Measurements from ENCODE around the gene EIF5AL1. TPM values are rescaled to one million over a fixed set of nuclear protein-coding genes. Genes with fewer than 3 reads are reported as not detected.

The EIF5AL1 gene
- total and polyA plus RNA-seq, 9 of the 15 experiments (the other 6 are each of a cell fraction or from before 2014, with no cell fraction given): 0.03 to 3.4 (median 0.53) TPM; not detected in 1

GRCh38 chr10:79475119-79475653 is 37.1 kb upstream of the EIF5AL1 start:
- FAIRE-seq (no peak), ATAC-seq (peak; percentile 72), DNase-seq (ENCODE audit: extremely low read depth in 1 of 4, low spot score in 3 of 4) (no peak)
- ChIA-PET POLR2A (interaction anchor here (0.6 to 1.9 kb wide), 4 partner anchors 13 to 72 kb away, joined by 3 to 7 read pairs (median 4); no protein-coding TSS in a partner anchor), CTCF (ENCODE audit: low intra/inter-chr PET ratio) (no interaction called here)
- Histone ChIP-seq H3K79me2 (ENCODE audit: control insufficient read depth, insufficient read depth, low read length) (no peaks in the 10 kb centered on the region), H3K9ac (ENCODE audit: insufficient read depth in 1 of 2, low read depth in 2 of 2, low read length in 2 of 2) (peak overlapping the region in 1 of 2 experiments; percentile 78; a peak in 1 of 4 replicates), H3K27ac (ENCODE audit: extremely low read depth, low read depth, low read length) (no peak overlapping the region), H2AFZ (ENCODE audit: low read depth, low read length) (peak overlapping the region; percentile 34), H3K36me3 (ENCODE audit: control insufficient read depth, insufficient read depth, low read length) (no peaks in the 10 kb centered on the region), H3K9me1 (ENCODE audit: control insufficient read depth, insufficient read depth, low read length) (no peaks in the 10 kb centered on the region), H4K20me1 (replicated peaks; ENCODE audit: control insufficient read depth, insufficient read depth, low read length) (no peaks in the 10 kb centered on the region), H3K4me1 (replicated peaks in 1 of 2; ENCODE audit: control insufficient read depth in 2 of 2, insufficient read depth in 2 of 2, low read length in 2 of 2) (peaks cover 3 to 6% of the 10 kb centered on the region in 2 experiments; a peak in 3 of 5 replicates), H3K27me3 (ENCODE audit: control insufficient read depth in 2 of 2, insufficient read depth in 2 of 2, low read length in 2 of 2) (peaks cover 2 to 3% of the 10 kb centered on the region in 2 experiments; a peak in 2 of 5 replicates), H3K9me3 (replicated peaks; ENCODE audit: control insufficient read depth, insufficient read depth, low read depth, low read length) (no peaks in the 10 kb centered on the region), H3K4me3 (no peak overlapping the region), H3K4me2 (ENCODE audit: insufficient read depth, low read length) (no peak overlapping the region)
- intact Hi-C loops (cut with micrococcal nuclease): no loop called here
- 31% methylated on average over 7 of the region's 7 CpGs for WGBS (ENCODE audit: insufficient coverage, low coverage, missing lambda C conversion rate)
- BruUV-seq (replicated peaks): no TSS peak
- in situ Hi-C loops (cut with MboI): no loop called here
- TF ChIP-seq GTF2B (IDR thresholded peaks at IDR 0.05; ENCODE audit: extremely low read depth, insufficient read length) (no peak), IFI16 (CRISPR knock-in tag; IDR thresholded peaks at IDR 0.05) (no peak), ZBTB34 (CRISPR knock-in tag; IDR thresholded peaks at IDR 0.05) (no peak), IRF1 (CRISPR knock-in tag; IDR thresholded peaks at IDR 0.05; ENCODE audit: borderline replicate concordance) (no peak), BRF2 (IDR thresholded peaks at IDR 0.05; ENCODE audit: borderline replicate concordance, insufficient read depth, insufficient read length) (no peak), XRCC5 (IDR thresholded peaks at IDR 0.05; ENCODE audit: low read depth, low read length) (no peak), MIER1 (IDR thresholded peaks at IDR 0.05; ENCODE audit: low read depth) (no peak), ZNF589 (CRISPR knock-in tag; IDR thresholded peaks at IDR 0.05; ENCODE audit: low read depth) (no peak), CBX3 (IDR thresholded peaks at IDR 0.05; ENCODE audit: borderline replicate concordance in 1 of 2, low read length in 2 of 2) (no peak), ZKSCAN8 (CRISPR knock-in tag; IDR thresholded peaks at IDR 0.05) (no peak), ZNF695 (CRISPR knock-in tag; IDR thresholded peaks at IDR 0.05) (no peak), ATF6 (CRISPR knock-in tag; IDR thresholded peaks at IDR 0.05) (no peak), POU5F1 (IDR thresholded peaks at IDR 0.05; ENCODE audit: borderline replicate concordance, low read depth, low read length, partially characterized antibody) (no peak), C11orf30 (IDR thresholded peaks at IDR 0.05; ENCODE audit: low read depth) (peak; percentile 88), HLTF (IDR thresholded peaks at IDR 0.05) (no peak)
